Putamen (tissue), 1 donor: ENCODE data around the gene CAMK2N1.

Source experiments
- DNase-seq: peaks from one replicate; pipeline ENCODE4 v3.0.0-alpha.2; 2016; ENCODE audit warnings: low spot score

The CAMK2N1 gene

DNA sequence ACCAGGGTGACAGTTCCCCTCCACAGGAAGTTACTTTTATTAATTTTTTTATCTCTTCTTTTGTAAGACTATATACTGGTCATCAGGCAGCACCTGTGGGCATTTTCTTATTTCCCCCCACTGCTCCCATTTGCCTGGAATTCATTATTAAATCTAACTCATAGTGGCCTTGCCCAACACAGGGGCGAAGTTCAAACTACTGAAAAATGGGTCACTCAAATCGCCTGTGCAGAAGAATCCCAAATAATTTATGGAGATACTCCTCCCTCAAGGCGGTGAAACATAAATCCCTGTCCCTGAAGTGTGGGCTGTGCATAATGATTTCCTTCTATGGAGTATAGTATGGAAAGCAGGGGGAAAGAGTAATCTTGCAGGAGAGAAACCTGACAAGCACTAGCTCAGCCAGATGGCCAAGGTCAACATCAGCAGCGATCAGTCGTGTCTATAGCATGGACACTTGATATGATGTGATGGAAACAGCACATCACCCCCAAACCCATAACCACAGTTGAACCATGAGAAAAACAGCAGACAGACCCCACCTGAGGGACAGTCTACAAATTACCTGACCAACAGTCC is 7.9 kb downstream of the CAMK2N1 start:
- DNase-seq, result no peak

- DNase-seq, result no peak
Measured at GRCh38 chr1:20477348-20478056, 8.5 kb downstream of the CAMK2N1 start.

GRCh38 chr1:20476265-20477038 is 9.6 kb downstream of the CAMK2N1 start:
- peak; percentile 84 for DNase-seq

DNA sequence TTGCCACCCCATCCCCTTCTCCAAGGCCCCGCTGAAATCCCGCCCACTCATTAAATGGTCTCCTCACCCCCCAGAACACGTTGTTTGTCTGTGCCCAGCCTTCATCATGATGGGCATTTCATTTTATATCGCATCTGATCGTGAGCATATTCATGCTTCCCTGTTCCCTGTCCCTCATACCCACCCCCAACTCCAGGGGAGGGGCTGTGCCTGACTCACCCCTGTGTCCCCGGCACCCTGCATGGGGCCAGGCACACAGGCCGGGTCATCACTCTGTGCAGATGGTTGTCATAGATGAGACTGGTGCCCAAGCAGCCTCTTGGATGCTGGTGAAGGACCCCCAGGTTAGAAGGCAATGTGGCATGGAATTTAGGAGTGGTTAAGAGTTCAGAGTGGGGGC is 11.0 kb downstream of the CAMK2N1 start:
- no peak for DNase-seq

- no peak for DNase-seq
Measured at GRCh38 chr1:20474333-20474975, 11.6 kb downstream of the CAMK2N1 start.

DNA sequence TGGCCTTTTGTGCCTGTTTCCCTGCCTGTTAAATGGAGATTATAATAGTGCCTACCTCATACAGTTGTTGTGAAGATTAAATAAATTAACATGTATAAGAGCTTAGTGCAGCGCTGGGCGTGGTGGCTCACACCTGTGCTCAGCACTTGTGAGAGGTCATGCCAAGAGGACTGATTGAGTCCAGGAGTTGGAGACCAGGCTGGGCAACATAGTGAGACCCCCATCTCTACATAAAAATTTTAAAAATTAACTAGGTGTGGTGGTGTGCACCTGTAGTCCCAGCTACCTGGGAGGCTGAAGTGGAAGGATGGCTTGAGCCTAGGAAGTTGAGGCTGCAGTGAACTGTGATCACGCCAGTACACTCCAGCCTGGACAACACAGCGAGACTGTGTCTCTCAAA is 12.1 kb downstream of the CAMK2N1 start:
- DNase-seq, result no peak

DNA sequence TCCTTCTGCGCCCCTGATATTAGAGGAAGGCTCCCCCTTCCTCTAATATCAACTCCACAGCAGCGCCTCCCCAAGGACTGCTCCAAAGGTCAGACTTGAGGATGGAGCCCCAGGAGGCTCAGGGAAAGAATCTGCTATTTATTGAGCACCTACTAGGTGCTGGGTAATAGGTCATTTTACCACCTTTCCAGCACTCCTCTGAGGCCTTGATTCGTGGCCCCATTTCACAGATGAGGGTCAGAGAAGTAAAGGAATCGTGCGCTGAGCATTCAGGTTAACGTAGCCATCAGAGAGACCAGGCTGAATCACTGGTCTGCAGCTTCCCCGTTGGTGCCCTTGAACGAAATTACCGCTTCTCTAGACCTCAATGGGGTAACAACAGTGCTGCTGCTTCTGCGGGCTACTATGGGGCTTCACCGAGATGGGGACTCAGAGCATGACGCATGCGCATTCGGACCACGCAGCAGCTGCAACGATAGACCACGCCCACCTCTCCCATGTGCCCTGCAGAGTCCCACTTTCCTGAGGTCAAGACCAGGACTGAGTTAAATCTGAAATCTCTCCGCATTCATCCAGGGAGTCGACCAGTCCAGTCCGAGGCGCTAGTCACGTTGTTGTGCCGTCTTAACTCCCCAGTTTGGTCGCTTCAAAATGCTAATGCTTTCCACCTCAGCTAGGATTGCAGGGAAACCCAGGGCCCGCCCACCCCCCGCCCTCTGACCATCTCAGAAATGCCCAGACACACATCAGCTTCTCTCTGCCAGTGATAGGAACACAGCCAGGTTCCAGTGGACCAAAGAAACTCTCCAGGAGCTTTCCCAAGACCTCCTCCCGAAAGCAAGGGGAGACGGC is 12.9 kb downstream of the CAMK2N1 start:
- peak; percentile 79 for DNase-seq

- DNase-seq, result no peak
Measured at GRCh38 chr1:20472121-20472520, 13.9 kb downstream of the CAMK2N1 start.

DNA sequence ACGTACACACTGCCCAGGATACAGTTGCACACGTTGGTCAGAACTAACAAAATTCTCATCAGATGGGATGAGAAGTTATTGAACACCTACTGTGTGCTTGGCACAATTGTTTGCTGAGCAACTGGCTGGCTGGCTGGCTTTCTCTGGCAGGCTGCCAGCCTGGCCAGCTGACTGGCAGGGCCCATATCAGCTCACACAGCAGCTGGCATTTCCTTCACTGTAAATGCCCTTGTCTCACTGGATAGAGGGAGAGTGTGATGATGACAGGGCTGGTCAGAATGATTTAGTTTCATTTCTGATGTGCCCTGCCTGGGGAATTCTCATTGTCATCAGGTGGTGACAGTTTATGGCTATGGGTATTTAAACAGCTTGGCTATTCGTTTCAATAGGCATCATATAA is 15.8 kb downstream of the CAMK2N1 start:
- peak; percentile 72 for DNase-seq

- DNase-seq, result no peak
Measured at GRCh38 chr1:20469406-20470076, 16.5 kb downstream of the CAMK2N1 start.

DNA sequence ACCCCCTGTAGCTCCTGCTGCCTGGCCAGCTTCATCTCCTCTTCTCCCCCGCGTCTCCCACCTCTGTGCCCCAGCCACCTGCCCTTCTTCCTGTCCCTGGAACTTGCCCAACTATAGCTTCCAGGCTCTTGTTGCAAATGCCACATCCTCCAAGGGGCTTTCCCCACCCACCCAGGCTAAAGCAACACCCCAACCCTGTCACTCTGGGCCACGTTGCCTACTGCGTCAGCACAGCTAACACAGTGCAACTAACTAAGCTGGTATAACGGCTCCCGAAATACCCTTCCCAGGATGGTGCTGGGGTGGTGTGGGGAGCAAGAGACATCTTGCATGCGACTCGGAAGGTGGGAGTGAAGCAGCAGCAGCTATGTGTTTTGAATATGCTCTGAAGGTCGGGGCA is 19.7 kb downstream of the CAMK2N1 start:
- no peak for DNase-seq

DNA sequence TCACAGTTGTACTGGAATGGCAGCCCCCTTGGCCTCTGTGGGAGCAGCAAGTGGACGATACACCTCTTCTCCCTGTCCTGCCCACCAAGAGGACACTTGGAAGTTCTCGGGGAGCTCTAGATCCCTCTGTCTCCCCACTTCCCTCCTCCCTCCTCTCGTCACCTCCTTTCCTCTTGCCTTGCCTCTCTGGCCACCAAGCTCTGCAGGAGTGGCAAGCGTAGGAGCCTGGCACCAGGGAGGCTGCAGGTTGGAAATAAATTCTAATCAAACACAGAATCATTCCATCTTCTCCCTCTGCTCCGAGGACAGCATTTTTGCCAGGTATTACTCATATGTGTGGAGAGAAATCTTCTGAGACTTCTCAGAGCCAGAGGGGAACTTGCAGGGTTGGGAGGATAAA is 20.8 kb downstream of the CAMK2N1 start:
- no peak for DNase-seq

GRCh38 chr1:20463502-20463901 is 22.5 kb downstream of the CAMK2N1 start:
- DNase-seq, result no peak

GRCh38 chr1:20462397-20462796 is 23.6 kb downstream of the CAMK2N1 start:
- DNase-seq, result peak; percentile 72

DNA sequence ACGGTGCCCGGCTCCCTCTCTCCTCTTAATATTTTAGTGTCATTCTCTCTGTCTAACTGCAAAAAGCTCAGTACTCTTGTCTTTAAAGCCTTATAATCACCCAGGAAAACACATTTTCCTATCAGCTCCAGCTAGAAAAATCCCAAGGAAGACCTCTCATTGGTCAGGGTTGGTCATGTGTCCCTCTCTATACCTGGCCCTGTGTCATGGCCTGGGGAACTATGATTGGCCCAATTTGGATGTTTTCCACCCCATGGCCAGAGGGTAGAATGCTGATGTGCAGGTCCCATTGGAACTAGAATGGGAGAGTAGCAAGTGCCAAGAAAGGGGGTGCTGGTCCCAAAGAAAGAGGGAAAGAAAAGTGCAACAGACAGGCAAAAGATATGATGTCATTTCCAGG is 27.3 kb downstream of the CAMK2N1 start:
- no peak for DNase-seq

- no peak for DNase-seq
Measured at GRCh38 chr1:20454004-20454403, 32.0 kb downstream of the CAMK2N1 start.

GRCh38 chr1:20449735-20450311 is 36.2 kb downstream of the CAMK2N1 start:
- DNase-seq, result no peak

GRCh38 chr1:20448671-20449071 is 37.3 kb downstream of the CAMK2N1 start:
- peak; percentile 80 for DNase-seq

DNA sequence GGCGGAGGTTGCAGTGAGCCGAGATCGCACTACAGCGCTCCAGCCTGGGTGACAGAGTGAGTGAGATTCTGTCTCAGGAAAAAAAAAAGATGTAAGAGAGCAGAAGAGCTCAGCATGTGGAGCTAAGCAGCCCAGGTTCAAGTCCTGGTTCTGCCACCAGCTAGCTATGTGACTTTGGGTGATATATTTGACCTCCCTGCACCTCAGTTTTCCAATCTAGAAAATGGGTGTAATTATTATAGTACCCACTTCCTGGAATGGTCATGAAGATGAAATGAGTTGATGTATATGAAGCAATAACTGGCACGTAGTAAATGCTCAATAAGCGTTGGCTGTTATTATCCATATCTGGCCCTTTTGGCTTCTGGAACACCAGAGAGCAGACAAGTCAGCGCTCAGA is 38.2 kb downstream of the CAMK2N1 start:
- DNase-seq, result no peak

- DNase-seq, result no peak
Measured at GRCh38 chr1:20446796-20447195, 39.2 kb downstream of the CAMK2N1 start.

GRCh38 chr1:20445956-20446355 is 40.1 kb downstream of the CAMK2N1 start:
- DNase-seq, result no peak
